T-helper 1 cell treated with Interleukin-12 subunit alpha and Interleukin-12 subunit beta and Interleukin-4 antibody, amounts not matched to agents 30 μg/mL and 1 μg/mL, for 36 hours (primary cell): ENCODE measurements around the gene TCF12.

ENCODE experiments used
- H3K27ac Mint-ChIP-seq: one replicate; pipeline ENCODE4 v1.8.0; 2021; ENCODE audit warnings: mild to moderate bottlenecking, mixed read lengths
- H3K27me3 Mint-ChIP-seq: one replicate; pipeline ENCODE4 v1.8.0; 2021; ENCODE audit warnings: low read depth, mixed read lengths
- H3K36me3 Mint-ChIP-seq: one replicate; pipeline ENCODE4 v1.8.0; 2021; ENCODE audit warnings: low read depth, mixed read lengths
- H3K4me1 Mint-ChIP-seq: one replicate; pipeline ENCODE4 v1.8.0; 2021; ENCODE audit warnings: low read depth, mixed read lengths
- H3K4me3 Mint-ChIP-seq: one replicate; pipeline ENCODE4 v1.8.0; 2021; ENCODE audit warnings: mild to moderate bottlenecking, moderate library complexity, mixed read lengths
- H3K9me3 Mint-ChIP-seq: one replicate; pipeline ENCODE4 v1.8.0; 2021; ENCODE audit warnings: mixed read lengths

Gene TCF12

GRCh38 chr15:57287123-57287521, 368.7 kb downstream of the TCF12 start:
- H3K36me3 Mint-ChIP-seq = peaks cover 37% of the 10 kb centered on the region
- no peaks in the 10 kb centered on the region for H3K27me3 Mint-ChIP-seq
- H3K4me1 Mint-ChIP-seq = peaks cover 8% of the 10 kb centered on the region
- H3K4me3 Mint-ChIP-seq = no peak overlapping the region
- H3K9me3 Mint-ChIP-seq = no peaks in the 10 kb centered on the region
- no peak overlapping the region for H3K27ac Mint-ChIP-seq

GRCh38 chr15:57288926-57289580, 370.6 kb downstream of the TCF12 start:
- Mint-ChIP-seq H3K27me3 (no peaks in the 10 kb centered on the region), H3K36me3 (peaks cover 30% of the 10 kb centered on the region), H3K4me3 (no peak overlapping the region), H3K4me1 (peaks cover 6% of the 10 kb centered on the region), H3K27ac (no peak overlapping the region), H3K9me3 (no peaks in the 10 kb centered on the region)

GRCh38 chr15:57290187-57290586, 371.7 kb downstream of the TCF12 start:
- Mint-ChIP-seq H3K4me1 (no peaks in the 10 kb centered on the region), H3K4me3 (no peak overlapping the region), H3K36me3 (peaks cover 26% of the 10 kb centered on the region), H3K27ac (no peak overlapping the region), H3K9me3 (no peaks in the 10 kb centered on the region), H3K27me3 (no peaks in the 10 kb centered on the region)

- Mint-ChIP-seq H3K27me3 (no peaks in the 10 kb centered on the region), H3K36me3 (peaks cover 24% of the 10 kb centered on the region), H3K4me3 (no peak overlapping the region), H3K27ac (no peak overlapping the region), H3K4me1 (no peaks in the 10 kb centered on the region), H3K9me3 (no peaks in the 10 kb centered on the region)
Measured at GRCh38 chr15:57290826-57291225, 372.4 kb downstream of the TCF12 start.

GRCh38 chr15:57296473-57297162, 378.2 kb downstream of the TCF12 start:
- Mint-ChIP-seq H3K27me3 (no peaks in the 10 kb centered on the region), H3K27ac (no peak overlapping the region), H3K4me1 (peaks cover 23% of the 10 kb centered on the region), H3K4me3 (no peak overlapping the region), H3K9me3 (no peaks in the 10 kb centered on the region), H3K36me3 (peaks cover 3% of the 10 kb centered on the region)

GRCh38 chr15:57297163-57297593, 378.7 kb downstream of the TCF12 start:
- Mint-ChIP-seq H3K4me3 (no peak overlapping the region), H3K36me3 (no peaks in the 10 kb centered on the region), H3K9me3 (no peaks in the 10 kb centered on the region), H3K27me3 (no peaks in the 10 kb centered on the region), H3K27ac (no peak overlapping the region), H3K4me1 (peaks cover 23% of the 10 kb centered on the region)

GRCh38 chr15:57297630-57298029, 379.2 kb downstream of the TCF12 start:
- Mint-ChIP-seq H3K27me3 (no peaks in the 10 kb centered on the region), H3K9me3 (no peaks in the 10 kb centered on the region), H3K27ac (no peak overlapping the region), H3K4me1 (peaks cover 23% of the 10 kb centered on the region), H3K4me3 (no peak overlapping the region), H3K36me3 (no peaks in the 10 kb centered on the region)

GRCh38 chr15:57298204-57298603, 379.8 kb downstream of the TCF12 start:
- Mint-ChIP-seq H3K4me1 (peaks cover 23% of the 10 kb centered on the region), H3K36me3 (no peaks in the 10 kb centered on the region), H3K4me3 (no peak overlapping the region), H3K9me3 (no peaks in the 10 kb centered on the region), H3K27me3 (no peaks in the 10 kb centered on the region), H3K27ac (no peak overlapping the region)

GRCh38 chr15:57298843-57299550, 380.6 kb downstream of the TCF12 start:
- H3K27ac Mint-ChIP-seq = peak overlapping the region; percentile 21
- H3K36me3 Mint-ChIP-seq = no peaks in the 10 kb centered on the region
- H3K9me3 Mint-ChIP-seq = no peaks in the 10 kb centered on the region
- H3K27me3 Mint-ChIP-seq = no peaks in the 10 kb centered on the region
- peaks cover 23% of the 10 kb centered on the region for H3K4me1 Mint-ChIP-seq
- H3K4me3 Mint-ChIP-seq = no peak overlapping the region

GRCh38 chr15:57301307-57301706, 382.9 kb downstream of the TCF12 start:
- H3K4me1 Mint-ChIP-seq = peaks cover 26% of the 10 kb centered on the region

GRCh38 chr15:57302640-57303257, 384.3 kb downstream of the TCF12 start:
- no peak overlapping the region for H3K27ac Mint-ChIP-seq
- H3K9me3 Mint-ChIP-seq = no peaks in the 10 kb centered on the region
- no peaks in the 10 kb centered on the region for H3K36me3 Mint-ChIP-seq
- H3K4me3 Mint-ChIP-seq = no peak overlapping the region
- H3K27me3 Mint-ChIP-seq = no peaks in the 10 kb centered on the region
- H3K4me1 Mint-ChIP-seq = peaks cover 17% of the 10 kb centered on the region

More at GRCh38 chr15:57301307-57301706, 382.9 kb downstream of the TCF12 start:
- H3K27me3 Mint-ChIP-seq = no peaks in the 10 kb centered on the region
- H3K27ac Mint-ChIP-seq = no peak overlapping the region
- no peaks in the 10 kb centered on the region for H3K36me3 Mint-ChIP-seq
- H3K9me3 Mint-ChIP-seq = no peaks in the 10 kb centered on the region
- H3K4me3 Mint-ChIP-seq = no peak overlapping the region

GRCh38 chr15:57305009-57305408, 386.6 kb downstream of the TCF12 start:
- Mint-ChIP-seq H3K27ac (no peak overlapping the region), H3K9me3 (no peaks in the 10 kb centered on the region), H3K4me3 (peak overlapping the region; percentile 32), H3K4me1 (peaks cover 3% of the 10 kb centered on the region), H3K36me3 (no peaks in the 10 kb centered on the region), H3K27me3 (no peaks in the 10 kb centered on the region)

- Mint-ChIP-seq H3K27ac (no peak overlapping the region), H3K9me3 (no peaks in the 10 kb centered on the region), H3K36me3 (no peaks in the 10 kb centered on the region), H3K4me3 (peak overlapping the region; percentile 32), H3K27me3 (no peaks in the 10 kb centered on the region), H3K4me1 (peaks cover 3% of the 10 kb centered on the region)
Measured at GRCh38 chr15:57306161-57306943, 387.9 kb downstream of the TCF12 start.

- H3K27ac Mint-ChIP-seq = no peak overlapping the region
- H3K4me3 Mint-ChIP-seq = no peak overlapping the region
- peaks cover 3% of the 10 kb centered on the region for H3K4me1 Mint-ChIP-seq
- no peaks in the 10 kb centered on the region for H3K27me3 Mint-ChIP-seq
- H3K9me3 Mint-ChIP-seq = no peaks in the 10 kb centered on the region
- no peaks in the 10 kb centered on the region for H3K36me3 Mint-ChIP-seq
Measured at GRCh38 chr15:57306944-57307411, 388.5 kb downstream of the TCF12 start.
